Adrenal gland (tissue), 12 donors: ENCODE data around the gene TIMM50. TPM values are rescaled to one million over a fixed set of nuclear protein-coding genes. Genes with fewer than 3 reads are reported as not detected.

Experiments used
- DNase-seq, 7 donors: peaks; one replicate each; pipeline ENCODE4 v3.0.0-alpha.2; 2019 to 2020
- H3K27ac ChIP-seq, 5 donors: fragments of 200-600 bp; sonication (generic) in 4 of 5; 1 replicate in 3 of 5; 2 replicates in 2 of 5; pipeline versions ENCODE4 v1.5.1 to v1.8.0; 2016 to 2020; ENCODE audit warnings: mild to moderate bottlenecking in 1 of 5
- H3K27me3 ChIP-seq: fragments of 200-600 bp; 2 replicates; pipeline ENCODE4 v1.8.0; 2021
- H3K36me3 ChIP-seq, 2 donors: fragments of 200-600 bp; replicated peaks in 1 of 2; 1 replicate in 1 of 2; 2 replicates in 1 of 2; pipeline versions ENCODE4 v1.5.1 to v1.8.0; 2018 to 2022
- H3K4me1 ChIP-seq, 2 donors: fragments of 200-600 bp; replicated peaks in 1 of 2; 1 replicate in 1 of 2; 2 replicates in 1 of 2; pipeline versions ENCODE4 v1.5.1 to v1.8.0; 2018 to 2021
- H3K4me3 ChIP-seq, 4 donors: fragments of 200-600 bp; sonication (generic) in 3 of 4; one replicate each; pipeline ENCODE4 v1.5.1; 2016 to 2018
- H3K9me3 ChIP-seq, 3 donors: fragments of 200-600 bp; sonication (generic) in 1 of 3; replicated peaks in 1 of 3; 1 replicate in 2 of 3; 2 replicates in 1 of 3; pipeline versions ENCODE4 v1.5.1 to v1.8.0; 2016 to 2021
- POLR2A ChIP-seq, 2 donors: fragments of 450-650 bp; IDR thresholded peaks; one replicate each; pipeline ENCODE4 v1.6.1; 2017; ENCODE audit warnings: antibody characterized with exemption in 2 of 2, mild to moderate bottlenecking in 2 of 2, moderate library complexity in 1 of 2
- WGBS, 4 donors: extraction: QIAGEN DNeasy Blood & Tissue Kit in 2 of 4; methylation state at CpG; one replicate each; pipeline versions ENCODE4 v1.1.5 to v1.1.7; 2013 to 2017; 5-methylcytosine and 5-hydroxymethylcytosine counted together
- intact Hi-C, 2 donors: fragments of 100-400 bp; cut with DNase I; formaldehyde crosslinking; loops; one replicate each; pipeline versions ENCODE4 v1.14.1 to v1.15.0; 2022 to 2023
- polyA plus RNA-seq, 3 donors: library from polyadenylated mRNA; stranded (reverse); fragments of 200-250 nt in 2 of 3; fragments of 350-450 nt in 1 of 3; fragmentation: Illumina TruSeq in 1 of 3; extraction: RNeasy Lipid Tissue Mini Kit (QIAGEN cat#74804) in 1 of 3; gene quantifications; one replicate each; pipeline ENCODE4 v1.2.3, GENCODE V29; 2013 to 2014
- total RNA-seq, 9 donors: library from RNA; depleted of rRNA in 4 of 9; stranded (reverse); fragments of >200 nt in 4 of 9; fragments of 120-200 nt in 1 of 9; fragmentation: NEBNext Ultra II Directional in 1 of 9; extraction: Animal tissue kit (Norgen Biotek cat#: 25700) in 1 of 9; gene quantifications; one replicate each; pipeline versions ENCODE4 v1.1.0 to v1.2.4, GENCODE V29; 2013 to 2023
- TF ChIP-seq, protein P1 (sequence below), 6 experiments: fragments of 450-650 bp in 4 of 6; fragments of 200-600 bp in 2 of 6; sonication (generic) in 1 of 6; IDR thresholded peaks; 1 replicate in 5 of 6; 2 replicates in 1 of 6; pipeline versions ENCODE4 v1.5.1 to v1.8.0; 2016 to 2021; ENCODE audit warnings: antibody characterized with exemption in 6 of 6, mild to moderate bottlenecking in 2 of 6, moderate library complexity in 1 of 6
- donor health status: healthy with polysubstance abuse.
- donor health status: Bipolar disorder and iron deficiency.
- donor health status: DM: yes; HTN: yes; CAD: no.
- donor health status: DM: no; HTN: no; CAD: no.
- donor health status: DM: no; HTN: no; CAD: no.
- donor health status: DM: yes; HTN: yes; CAD: no.

Gene TIMM50
- total and polyA plus RNA-seq, 12 donors: 52.8 to 147 (median 68.1) TPM

DNA sequence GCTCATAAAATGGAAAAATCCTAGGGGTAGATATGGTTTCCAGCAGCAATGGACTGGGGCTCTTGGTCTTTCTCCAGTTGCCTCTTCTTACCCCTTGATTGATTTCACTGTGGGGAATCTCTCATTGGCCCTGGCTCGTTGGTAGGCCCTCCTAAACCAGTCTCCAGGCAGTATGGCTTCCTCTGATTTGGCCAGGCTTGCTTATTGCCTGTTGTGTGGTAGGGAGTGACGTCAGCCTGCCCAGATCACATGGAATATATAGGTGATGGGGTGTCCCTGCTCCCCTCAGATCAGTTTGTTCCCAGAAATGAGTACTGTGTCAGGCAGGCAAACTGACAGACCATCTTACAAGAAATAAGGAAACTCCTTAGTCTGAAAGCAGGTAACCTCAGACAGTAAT lies 28.6 kb downstream of the TIMM50 start:
- no peak for TF ChIP-seq POLR2A (IDR thresholded peaks at IDR 0.05)
- TF ChIP-seq, protein P1, sequence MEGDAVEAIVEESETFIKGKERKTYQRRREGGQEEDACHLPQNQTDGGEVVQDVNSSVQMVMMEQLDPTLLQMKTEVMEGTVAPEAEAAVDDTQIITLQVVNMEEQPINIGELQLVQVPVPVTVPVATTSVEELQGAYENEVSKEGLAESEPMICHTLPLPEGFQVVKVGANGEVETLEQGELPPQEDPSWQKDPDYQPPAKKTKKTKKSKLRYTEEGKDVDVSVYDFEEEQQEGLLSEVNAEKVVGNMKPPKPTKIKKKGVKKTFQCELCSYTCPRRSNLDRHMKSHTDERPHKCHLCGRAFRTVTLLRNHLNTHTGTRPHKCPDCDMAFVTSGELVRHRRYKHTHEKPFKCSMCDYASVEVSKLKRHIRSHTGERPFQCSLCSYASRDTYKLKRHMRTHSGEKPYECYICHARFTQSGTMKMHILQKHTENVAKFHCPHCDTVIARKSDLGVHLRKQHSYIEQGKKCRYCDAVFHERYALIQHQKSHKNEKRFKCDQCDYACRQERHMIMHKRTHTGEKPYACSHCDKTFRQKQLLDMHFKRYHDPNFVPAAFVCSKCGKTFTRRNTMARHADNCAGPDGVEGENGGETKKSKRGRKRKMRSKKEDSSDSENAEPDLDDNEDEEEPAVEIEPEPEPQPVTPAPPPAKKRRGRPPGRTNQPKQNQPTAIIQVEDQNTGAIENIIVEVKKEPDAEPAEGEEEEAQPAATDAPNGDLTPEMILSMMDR (IDR thresholded peaks at IDR 0.05): no peak
- no peaks in the 10 kb centered on the region for H3K4me1 ChIP-seq
- no peaks in the 10 kb centered on the region for H3K9me3 ChIP-seq
- DNase-seq: no peak
- no peaks in the 10 kb centered on the region for H3K36me3 ChIP-seq
- no peak overlapping the region for H3K4me3 ChIP-seq
- no peak overlapping the region for H3K27ac ChIP-seq
- H3K27me3 ChIP-seq: peaks cover 61% of the 10 kb centered on the region
- intact Hi-C loops: no loop called here
- 57 to 75% (median 67%) methylated on average over 1 to 2 of the region's 2 CpGs for WGBS, 4 donors

DNA sequence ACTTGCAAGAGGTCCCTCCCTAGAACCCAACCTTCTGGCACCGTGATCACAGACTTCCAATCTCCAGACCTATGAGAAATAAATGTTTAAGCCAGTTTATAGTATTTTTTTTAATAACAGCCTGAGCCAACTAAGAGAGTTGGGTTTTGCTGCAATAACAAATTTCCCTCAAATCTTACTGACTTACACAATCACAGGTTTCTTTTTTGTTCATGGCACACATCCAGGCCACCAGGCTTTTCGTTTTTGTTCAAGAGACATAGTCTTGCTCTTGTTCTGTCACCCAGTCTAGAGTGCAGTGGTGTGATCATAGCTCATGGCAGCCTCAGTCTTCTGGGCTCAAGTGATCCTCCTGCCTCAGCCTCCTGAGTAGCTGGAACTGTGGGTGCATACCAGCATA lies 32.4 kb downstream of the TIMM50 start:
- Histone ChIP-seq H3K4me3 (no peak overlapping the region), H3K36me3 (no peaks in the 10 kb centered on the region), H3K9me3 (no peaks in the 10 kb centered on the region), H3K27me3 (peaks cover 50% of the 10 kb centered on the region), H3K4me1 (peaks cover 4 to 12% of the 10 kb centered on the region in 2 donors), H3K27ac (no peak overlapping the region)
- intact Hi-C loops: no loop called here
- TF ChIP-seq, protein P1 (IDR thresholded peaks at IDR 0.05): no peak
- no peak for TF ChIP-seq POLR2A (IDR thresholded peaks at IDR 0.05)
- DNase-seq: no peak
- WGBS, 4 donors: 41 to 57% (median 51%) methylated on average over 2 of the region's 2 CpGs

DNA sequence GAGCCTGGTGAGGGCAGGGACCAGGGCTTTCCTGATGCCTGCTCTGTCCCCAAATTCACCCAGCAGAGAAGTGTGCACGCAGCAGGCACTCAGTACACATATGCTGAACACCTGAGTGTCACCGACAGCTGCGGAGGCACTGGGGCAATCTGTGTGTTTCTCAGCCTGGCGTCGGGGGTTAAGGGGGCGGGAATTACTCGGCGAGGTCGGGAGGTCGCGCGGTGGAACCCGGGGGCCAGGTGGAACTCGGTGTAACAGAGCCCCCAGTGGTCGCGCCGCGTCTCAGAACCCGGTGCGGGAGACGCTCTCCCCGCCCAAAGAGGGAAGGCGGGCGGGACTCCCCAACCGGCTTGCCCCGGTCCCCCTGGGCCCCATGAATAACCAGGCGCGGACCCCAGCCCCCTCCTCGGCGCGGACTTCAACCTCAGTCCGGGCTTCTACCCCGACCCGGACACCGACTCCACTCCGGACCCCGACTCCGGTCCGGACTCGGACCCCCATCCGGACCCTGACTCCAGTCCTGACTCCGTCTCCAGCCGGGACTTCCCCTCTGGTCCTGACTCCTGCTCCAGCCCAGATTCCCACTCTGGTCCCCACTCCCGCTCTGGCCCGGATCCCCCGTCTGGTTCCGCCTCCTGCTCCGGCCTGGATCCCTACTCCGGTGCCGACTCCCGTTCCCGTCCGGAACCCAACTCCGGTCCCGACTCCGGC lies 34.4 kb downstream of the TIMM50 start, which contains the start of gene SELENOV:
Gene SELENOV (plus strand): TSS at position 300 of the 711 bp plus-strand sequence. CDS start 74 bp downstream, at position 374.
- no peak for TF ChIP-seq POLR2A (IDR thresholded peaks at IDR 0.05)
- TF ChIP-seq, protein P1 (IDR thresholded peaks at IDR 0.05): no peak
- DNase-seq: no peak
- Histone ChIP-seq H3K27ac (no peak within 1 kb of the TSS), H3K27me3 (peaks cover 41% of the 10 kb centered on the region), H3K4me3 (peak within 1 kb of the TSS in 1 of 4 donors; percentile 55), H3K9me3 (no peaks in the 10 kb centered on the region), H3K4me1 (peaks cover 4 to 12% of the 10 kb centered on the region in 2 donors), H3K36me3 (no peaks in the 10 kb centered on the region)
- 1 to 2% (median 2%) methylated on average over 8 to 56 of the region's 56 CpGs for WGBS, 4 donors
- intact Hi-C loops: no loop called here

DNA sequence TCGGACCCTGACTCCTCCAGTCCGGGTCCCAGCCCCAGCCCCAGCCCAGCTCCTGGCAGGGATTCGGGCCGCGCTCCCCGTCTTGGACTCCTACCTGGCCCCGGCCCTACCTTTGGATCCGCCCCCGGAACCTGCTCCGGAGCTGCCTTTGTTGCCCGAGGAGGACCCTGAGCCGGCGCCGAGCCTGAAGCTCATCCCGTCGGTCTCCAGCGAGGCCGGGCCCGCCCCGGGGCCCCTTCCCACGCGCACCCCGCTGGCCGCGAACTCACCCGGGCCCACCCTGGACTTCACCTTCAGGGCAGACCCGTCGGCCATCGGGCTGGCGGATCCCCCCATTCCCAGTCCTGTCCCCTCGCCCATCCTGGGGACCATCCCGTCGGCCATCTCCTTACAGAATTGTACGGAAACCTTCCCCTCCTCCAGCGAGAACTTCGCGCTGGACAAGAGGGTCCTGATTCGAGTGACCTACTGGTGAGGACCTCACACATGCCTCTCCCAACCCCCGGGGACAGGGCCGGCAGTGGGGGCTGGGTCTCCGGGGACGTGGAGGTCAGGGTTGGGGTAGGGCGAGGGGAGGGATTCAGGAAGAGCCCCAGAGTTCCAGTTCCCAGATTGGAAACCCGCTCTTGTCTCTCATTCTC lies 35.0 kb downstream of the TIMM50 start:
- intact Hi-C loops: no loop called here
- H3K36me3 ChIP-seq: no peaks in the 10 kb centered on the region
- H3K9me3 ChIP-seq: no peaks in the 10 kb centered on the region
- peak overlapping the region in 1 of 4 donors; percentile 55 for H3K4me3 ChIP-seq
- no peak overlapping the region for H3K27ac ChIP-seq
- TF ChIP-seq POLR2A (IDR thresholded peaks at IDR 0.05): no peak
- TF ChIP-seq, protein P1 (IDR thresholded peaks at IDR 0.05): no peak
- peaks cover 41% of the 10 kb centered on the region for H3K27me3 ChIP-seq
- 4 to 13% (median 5%) methylated on average over 3 to 44 of the region's 44 CpGs for WGBS, 4 donors
- peaks cover 4 to 12% of the 10 kb centered on the region in 2 donors for H3K4me1 ChIP-seq
- no peak for DNase-seq
